Lower leg skin (tissue), 4 donors: ENCODE data around the gene SPAG9. TPM values are rescaled to one million over a fixed set of nuclear protein-coding genes. Genes with fewer than 3 reads are reported as not detected.

Experiments used
- DNase-seq, 2 donors: peaks; one replicate each; pipeline ENCODE4 v3.0.0-alpha.2; 2019; ENCODE audit warnings: low spot score in 2 of 2
- H3K4me3 ChIP-seq: fragments of 200-600 bp; sonication (generic); 2 replicates; pipeline ENCODE4 v1.5.1; 2017; ENCODE audit warnings: mild to moderate bottlenecking, low read depth; ENCODE audit not compliant: poor library complexity, severe bottlenecking
- POLR2A ChIP-seq, 2 donors: fragments of 450-650 bp; IDR thresholded peaks; one replicate each; pipeline ENCODE4 v1.6.1; 2016 to 2017; ENCODE audit warnings: antibody characterized with exemption in 2 of 2, mild to moderate bottlenecking in 1 of 2, moderate library complexity in 1 of 2
- WGBS, 2 donors: methylation state at CpG; one replicate each; pipeline ENCODE4 v1.1.5; 2018; 5-methylcytosine and 5-hydroxymethylcytosine counted together
- intact Hi-C: fragments of 100-400 bp; cut with DNase I; formaldehyde crosslinking; loops from one replicate; pipeline ENCODE4 v1.15.0; 2023; ENCODE audit warnings: low total_unique reads
- total RNA-seq, 4 donors: library from RNA; depleted of rRNA; stranded (reverse); fragments of >200 nt; gene quantifications; one replicate each; pipeline ENCODE4 v1.1.0, GENCODE V29; 2016
- TF ChIP-seq, protein P1 (sequence below), 3 donors: fragments of 450-650 bp; IDR thresholded peaks; one replicate each; pipeline ENCODE4 v1.5.1; 2016; ENCODE audit warnings: antibody characterized with exemption in 3 of 3, mild to moderate bottlenecking in 3 of 3, moderate library complexity in 2 of 3

Gene SPAG9
- total RNA-seq, 4 donors from 2014 or later, result 63.7 to 106 (median 69.3) TPM

- WGBS, 2 donors, result 47 to 70% methylated on average over 1 of the region's 1 CpG
- intact Hi-C loops, result no loop called here
- no peak for DNase-seq
- H3K4me3 ChIP-seq, result no peak overlapping the region
- no peak for TF ChIP-seq POLR2A (IDR thresholded peaks at IDR 0.05)
- TF ChIP-seq, protein P1, sequence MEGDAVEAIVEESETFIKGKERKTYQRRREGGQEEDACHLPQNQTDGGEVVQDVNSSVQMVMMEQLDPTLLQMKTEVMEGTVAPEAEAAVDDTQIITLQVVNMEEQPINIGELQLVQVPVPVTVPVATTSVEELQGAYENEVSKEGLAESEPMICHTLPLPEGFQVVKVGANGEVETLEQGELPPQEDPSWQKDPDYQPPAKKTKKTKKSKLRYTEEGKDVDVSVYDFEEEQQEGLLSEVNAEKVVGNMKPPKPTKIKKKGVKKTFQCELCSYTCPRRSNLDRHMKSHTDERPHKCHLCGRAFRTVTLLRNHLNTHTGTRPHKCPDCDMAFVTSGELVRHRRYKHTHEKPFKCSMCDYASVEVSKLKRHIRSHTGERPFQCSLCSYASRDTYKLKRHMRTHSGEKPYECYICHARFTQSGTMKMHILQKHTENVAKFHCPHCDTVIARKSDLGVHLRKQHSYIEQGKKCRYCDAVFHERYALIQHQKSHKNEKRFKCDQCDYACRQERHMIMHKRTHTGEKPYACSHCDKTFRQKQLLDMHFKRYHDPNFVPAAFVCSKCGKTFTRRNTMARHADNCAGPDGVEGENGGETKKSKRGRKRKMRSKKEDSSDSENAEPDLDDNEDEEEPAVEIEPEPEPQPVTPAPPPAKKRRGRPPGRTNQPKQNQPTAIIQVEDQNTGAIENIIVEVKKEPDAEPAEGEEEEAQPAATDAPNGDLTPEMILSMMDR (IDR thresholded peaks at IDR 0.05), result no peak
Measured at GRCh38 chr17:51056813-51057510, 63.7 kb downstream of the SPAG9 start.

DNA sequence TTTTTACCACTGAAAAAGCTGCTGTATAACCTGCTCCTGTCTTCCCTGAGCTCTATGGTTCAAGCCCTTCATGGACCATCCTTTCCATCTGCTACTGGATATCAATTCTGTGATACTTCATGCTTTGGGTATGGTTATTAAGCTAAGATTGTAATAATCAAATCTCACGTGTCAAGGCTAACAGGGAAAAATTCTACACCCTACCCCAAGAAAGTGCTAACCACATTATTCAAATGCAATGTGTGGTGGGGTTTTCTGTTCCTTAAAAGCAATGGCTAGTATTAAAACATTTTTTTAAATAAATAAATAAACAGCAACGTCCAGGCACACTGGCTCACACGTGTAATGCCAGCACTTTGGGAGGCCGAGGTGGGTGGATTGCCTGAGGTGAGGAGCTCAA lies 65.9 kb downstream of the SPAG9 start:
- H3K4me3 ChIP-seq, result no peak overlapping the region
- no peak for DNase-seq
- intact Hi-C loops, result no loop called here
- no peak for TF ChIP-seq POLR2A (IDR thresholded peaks at IDR 0.05)
- TF ChIP-seq, protein P1 (IDR thresholded peaks at IDR 0.05), result no peak
- 95 to 97% methylated on average over 4 of the region's 4 CpGs for WGBS, 2 donors

GRCh38 chr17:51052235-51052634 lies 68.4 kb downstream of the SPAG9 start:
- intact Hi-C loops, result no loop called here
- DNase-seq, result no peak
- TF ChIP-seq, protein P1 (IDR thresholded peaks at IDR 0.05), result no peak
- TF ChIP-seq POLR2A (IDR thresholded peaks at IDR 0.05), result no peak
- 86 to 89% methylated on average over 3 of the region's 3 CpGs for WGBS, 2 donors
- no peak overlapping the region for H3K4me3 ChIP-seq

- no peak for TF ChIP-seq POLR2A (IDR thresholded peaks at IDR 0.05)
- TF ChIP-seq, protein P1 (IDR thresholded peaks at IDR 0.05), result no peak
- H3K4me3 ChIP-seq, result no peak overlapping the region
- no peak for DNase-seq
- WGBS, 2 donors, result 81 to 84% methylated on average over 3 of the region's 3 CpGs
- intact Hi-C loops, result no loop called here
Measured at GRCh38 chr17:51050291-51051033, 70.2 kb downstream of the SPAG9 start.

DNA sequence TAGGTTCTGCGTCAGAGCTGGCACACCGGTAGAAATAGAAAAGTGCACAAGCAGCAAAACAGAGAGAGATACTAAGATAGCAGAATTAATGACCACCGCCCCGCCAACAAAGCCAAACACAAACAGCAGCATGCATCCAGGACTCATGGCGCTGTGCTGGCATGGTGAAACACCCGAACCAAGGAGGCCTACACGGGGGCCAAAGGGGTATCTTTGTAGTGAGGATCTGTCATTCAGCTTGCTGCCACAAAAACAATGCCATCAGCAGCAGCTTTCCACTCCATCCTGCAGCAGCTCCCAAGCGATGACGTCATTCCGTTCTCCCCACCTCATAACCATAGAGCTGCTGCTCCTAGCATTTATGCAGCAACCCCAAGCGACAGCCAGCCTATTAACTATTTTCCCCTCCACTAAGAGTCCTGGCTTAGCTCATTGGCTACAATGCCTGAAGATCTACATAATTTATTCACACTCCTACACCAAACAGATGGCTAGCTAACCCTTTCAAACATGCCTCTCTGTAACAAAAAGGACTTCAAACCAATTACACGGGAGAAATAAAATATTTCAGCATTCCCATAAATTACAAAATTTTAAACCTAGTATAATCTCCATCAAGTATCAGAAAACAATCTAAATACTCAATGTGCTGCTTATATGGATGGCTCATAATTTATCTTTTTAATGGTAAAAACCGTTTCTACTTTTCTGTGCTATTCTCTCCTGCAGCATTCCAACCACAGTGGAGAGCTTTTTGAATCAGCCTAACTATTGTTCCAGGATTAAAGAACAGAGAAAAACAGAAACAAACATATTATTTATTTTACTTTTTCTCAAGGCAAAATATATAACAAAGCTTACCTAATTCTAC lies 73.9 kb downstream of the SPAG9 start:
- H3K4me3 ChIP-seq, result no peak overlapping the region
- TF ChIP-seq, protein P1 (IDR thresholded peaks at IDR 0.05), result no peak
- TF ChIP-seq POLR2A (IDR thresholded peaks at IDR 0.05), result no peak
- WGBS, 2 donors, result 44 to 45% methylated on average over 13 of the region's 13 CpGs
- intact Hi-C loops, result no loop called here
- peak; percentile 49 to 89 for DNase-seq
